Stimulated activated CD4-positive, alpha-beta T cell treated with anti-CD3 and anti-CD28 coated beads, Interleukin-2, amount 100 ng/mL, for 24 hours (primary cell): Measurements from ENCODE around the gene CD177.
"Not testable (repeated sequence)": the region's sequence is repeated elsewhere in the genome, so short reads cannot be mapped to it uniquely, and the experiment has no call there.

Experiments
- DNase-seq, 2 donors: peaks; one replicate each; pipeline ENCODE4 v3.0.0-alpha.2; 2020

Gene CD177

GRCh38 chr19:43336508-43336907 is 17.0 kb upstream of the CD177 start:
- not testable (repeated sequence) for DNase-seq

GRCh38 chr19:43337737-43338136 is 15.7 kb upstream of the CD177 start:
- no peak for DNase-seq

DNA sequence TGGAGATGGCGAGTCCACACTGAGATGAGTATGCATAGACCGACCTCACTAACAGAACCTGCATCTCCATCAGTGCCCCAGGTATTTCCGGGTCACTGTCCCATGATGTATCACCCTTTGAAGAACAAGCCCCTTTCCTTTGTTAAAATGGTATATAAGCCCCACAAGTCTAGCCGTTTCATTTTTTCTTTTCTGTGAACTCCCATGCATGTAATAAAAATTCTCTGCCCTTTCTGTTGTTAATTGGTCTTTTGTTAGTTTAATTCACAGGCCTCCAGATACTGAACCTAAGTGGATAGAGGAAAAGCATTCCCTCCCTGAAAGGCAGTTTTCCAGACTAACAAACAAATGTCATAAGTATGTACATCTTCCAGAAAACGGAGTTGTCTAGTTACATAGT is 15.0 kb upstream of the CD177 start:
- DNase-seq: no peak

DNA sequence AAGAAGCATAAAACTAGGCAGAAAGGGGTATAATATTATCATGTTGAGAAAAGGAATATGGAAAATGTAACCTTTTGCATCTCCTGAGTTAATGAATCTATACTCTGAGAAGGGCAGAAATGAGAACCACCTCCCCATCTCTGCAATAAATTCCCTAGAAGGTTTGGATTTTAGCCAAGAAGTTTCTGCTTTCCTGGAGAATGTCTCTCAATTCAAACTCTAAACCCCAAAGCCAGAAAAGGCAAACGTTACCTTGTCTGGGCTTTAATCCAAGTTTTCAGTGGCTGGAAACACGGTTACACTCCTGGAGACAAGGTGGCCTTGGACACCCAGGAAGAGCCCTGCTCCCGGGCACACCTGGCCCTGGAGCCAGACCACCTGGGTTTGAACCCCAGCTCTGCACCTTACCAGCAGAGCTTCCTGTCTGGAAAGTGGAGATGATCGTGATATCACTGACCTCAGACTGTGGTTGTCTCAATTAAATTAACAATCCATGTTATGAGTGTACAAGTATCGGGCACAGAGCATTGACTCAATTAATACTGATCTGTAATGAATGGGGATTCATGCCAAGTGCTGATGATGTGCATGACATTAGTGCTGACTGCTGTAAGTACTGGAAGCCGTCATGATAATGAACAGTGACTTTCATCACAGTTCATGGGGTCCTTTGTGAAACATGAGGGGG is 14.1 kb upstream of the CD177 start:
- DNase-seq: not testable (repeated sequence)

GRCh38 chr19:43340101-43340500 is 13.4 kb upstream of the CD177 start:
- not testable (repeated sequence) for DNase-seq

- DNase-seq: not testable (repeated sequence)
Measured at GRCh38 chr19:43341098-43341497, 12.4 kb upstream of the CD177 start.

- DNase-seq: not testable (repeated sequence)
Measured at GRCh38 chr19:43342104-43342503, 11.4 kb upstream of the CD177 start.

- not testable (repeated sequence) for DNase-seq
Measured at GRCh38 chr19:43344347-43344925, 9.1 kb upstream of the CD177 start.

- DNase-seq: not testable (repeated sequence)
Measured at GRCh38 chr19:43349813-43350212, 3.7 kb upstream of the CD177 start.

DNA sequence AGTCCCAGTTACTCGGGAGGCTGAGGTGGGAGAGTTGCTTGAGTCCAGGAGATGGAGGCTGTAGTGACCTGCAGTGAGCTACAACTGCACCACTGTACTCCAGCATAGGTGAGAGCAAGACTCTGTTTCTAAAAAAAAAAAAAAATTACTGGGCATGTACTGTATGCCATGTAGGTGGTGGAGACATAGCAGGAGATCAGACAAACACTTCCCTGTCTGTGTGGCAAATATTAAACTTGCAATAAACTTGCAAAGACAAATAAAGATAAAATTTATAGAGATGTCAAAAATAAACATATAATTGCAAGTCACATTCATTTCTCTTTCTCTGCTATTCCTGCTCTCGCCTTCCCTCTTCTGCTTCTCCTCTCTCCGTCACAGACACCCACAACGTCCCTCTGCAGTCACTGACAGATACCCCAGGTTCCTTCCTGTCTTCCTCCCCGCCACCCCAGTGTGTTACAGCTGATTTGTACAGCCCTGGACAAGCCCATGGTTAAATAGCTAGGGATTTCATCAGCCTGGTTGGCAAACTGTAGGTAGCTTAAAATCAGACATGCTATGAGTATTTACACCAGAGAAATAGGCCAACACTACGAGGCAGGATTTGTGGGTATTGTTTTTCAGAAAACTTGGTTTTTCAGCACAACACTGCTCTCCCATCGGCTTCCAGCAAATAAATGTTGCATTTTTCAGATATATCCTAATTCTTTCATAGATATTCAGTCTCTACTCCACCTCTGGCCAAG is 1.3 kb upstream of the CD177 start:
- DNase-seq: no peak

DNA sequence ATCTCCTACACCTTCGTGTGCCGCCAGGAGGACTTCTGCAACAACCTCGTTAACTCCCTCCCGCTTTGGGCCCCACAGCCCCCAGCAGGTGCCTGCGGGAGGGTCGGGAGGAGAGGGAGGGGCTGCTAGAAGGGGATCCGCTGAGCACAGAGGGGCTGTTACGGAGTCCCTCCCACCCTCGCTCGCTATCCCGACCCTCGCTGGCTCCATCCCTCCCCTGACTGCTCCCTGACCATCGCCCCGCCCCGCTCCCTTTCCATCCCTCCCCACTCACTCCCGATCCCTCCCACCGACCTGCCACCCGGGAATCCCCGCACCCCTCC is 780 bp downstream of the CD177 start:
- no peak for DNase-seq

- DNase-seq: not testable (repeated sequence)
Measured at GRCh38 chr19:43356749-43357148, 3.3 kb downstream of the CD177 start.

DNA sequence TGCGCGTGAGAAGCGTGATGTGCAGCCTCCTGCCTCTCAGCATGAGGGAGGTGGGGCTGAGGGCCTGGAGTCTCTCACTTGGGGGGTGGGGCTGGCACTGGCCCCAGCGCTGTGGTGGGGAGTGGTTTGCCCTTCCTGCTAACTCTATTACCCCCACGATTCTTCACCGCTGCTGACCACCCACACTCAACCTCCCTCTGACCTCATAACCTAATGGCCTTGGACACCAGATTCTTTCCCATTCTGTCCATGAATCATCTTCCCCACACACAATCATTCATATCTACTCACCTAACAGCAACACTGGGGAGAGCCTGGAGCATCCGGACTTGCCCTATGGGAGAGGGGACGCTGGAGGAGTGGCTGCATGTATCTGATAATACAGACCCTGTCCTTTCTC is 8.7 kb downstream of the CD177 start:
- DNase-seq: no peak

GRCh38 chr19:43362745-43363144 is 9.3 kb downstream of the CD177 start:
- DNase-seq: no peak

- not testable (repeated sequence) for DNase-seq
Measured at GRCh38 chr19:43365677-43366076, 12.2 kb downstream of the CD177 start.

- DNase-seq: no peak
Measured at GRCh38 chr19:43367822-43368221, 14.3 kb downstream of the CD177 start.

GRCh38 chr19:43368897-43369296 is 15.4 kb downstream of the CD177 start:
- not testable (repeated sequence) for DNase-seq

GRCh38 chr19:43371909-43372308 is 18.4 kb downstream of the CD177 start:
- no peak for DNase-seq

GRCh38 chr19:43372462-43372861 is 19.0 kb downstream of the CD177 start:
- no peak for DNase-seq

DNA sequence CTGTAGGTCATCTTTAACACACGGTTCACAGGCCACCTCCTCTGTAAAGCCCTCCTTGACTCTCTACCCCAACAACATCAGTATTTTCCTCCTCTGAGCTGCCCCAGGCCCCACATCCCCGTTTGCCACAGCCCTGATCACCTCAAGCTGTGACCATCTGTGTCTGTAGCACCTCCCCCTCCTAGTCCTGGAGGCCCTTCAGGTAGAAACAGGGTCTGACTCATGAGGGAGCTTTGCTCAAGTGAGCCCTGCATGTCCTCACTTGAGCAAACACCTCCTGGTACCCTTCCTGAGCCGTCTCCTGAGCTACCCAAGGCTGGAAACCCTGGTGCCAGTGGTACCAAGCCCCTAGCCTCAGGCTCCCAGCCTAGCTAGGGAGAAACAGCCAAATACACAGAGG is 24.1 kb downstream of the CD177 start:
- DNase-seq: not testable (repeated sequence)

- DNase-seq: no peak
Measured at GRCh38 chr19:43380008-43380407, 26.5 kb downstream of the CD177 start.

DNA sequence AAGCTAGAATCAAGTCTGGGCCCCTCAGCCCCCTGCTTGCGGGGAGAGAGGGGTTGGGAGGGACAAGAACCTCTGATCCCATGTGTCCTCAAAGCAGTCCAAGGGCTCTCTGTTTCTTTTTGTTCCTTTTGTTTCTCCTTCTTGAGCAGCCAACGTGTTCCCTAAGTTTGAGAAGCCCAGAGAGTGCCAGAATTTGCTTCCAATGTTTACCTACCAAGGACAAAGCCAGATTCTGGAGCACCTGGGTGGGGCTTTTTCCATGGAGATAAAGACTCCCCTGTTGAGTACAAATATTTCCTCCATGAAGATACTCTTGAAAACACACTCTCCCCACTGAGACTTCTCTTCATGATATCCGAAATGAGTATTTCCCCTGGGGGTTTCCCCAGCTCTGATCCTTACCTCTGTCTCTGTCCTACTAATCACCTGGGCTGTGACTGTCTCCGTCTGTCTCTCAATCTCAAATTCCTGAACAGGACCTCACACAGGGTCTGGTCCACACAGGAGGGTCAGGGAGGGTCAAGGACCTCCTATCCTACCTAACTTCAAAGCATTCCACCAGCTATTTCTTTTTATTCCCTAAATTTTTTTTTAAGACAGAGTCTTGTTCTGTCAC is 27.4 kb downstream of the CD177 start:
- no peak for DNase-seq

- not testable (repeated sequence) for DNase-seq
Measured at GRCh38 chr19:43382586-43383216, 29.2 kb downstream of the CD177 start.
